Thyroid gland (tissue), 4 donors: ENCODE results near the gene SERINC2. TPM values are rescaled to one million over a fixed set of nuclear protein-coding genes. Genes with fewer than 3 reads are reported as not detected.

Experiments
- DNase-seq, 2 donors: peaks; one replicate each; pipeline ENCODE4 v3.0.0-alpha.2; 2019
- H3K27ac ChIP-seq, 3 donors: fragments of 200-600 bp; sonication (generic); 1 replicate in 2 of 3; 2 replicates in 1 of 3; pipeline ENCODE4 v1.5.1; 2016 to 2019; ENCODE audit warnings: mild to moderate bottlenecking in 1 of 3, moderate library complexity in 1 of 3
- H3K27me3 ChIP-seq: fragments of 200-600 bp; sonication (generic); one replicate; pipeline ENCODE4 v1.5.1; 2019
- H3K36me3 ChIP-seq, 2 donors: fragments of 200-600 bp; sonication (generic); one replicate each; pipeline ENCODE4 v1.5.1; 2016 to 2019
- H3K4me1 ChIP-seq, 2 donors: fragments of 200-600 bp; sonication (generic); one replicate each; pipeline ENCODE4 v1.5.1; 2017 to 2019
- H3K4me3 ChIP-seq, 3 donors: fragments of 200-600 bp; sonication (generic); replicated peaks in 1 of 3; 1 replicate in 2 of 3; 2 replicates in 1 of 3; pipeline ENCODE4 v1.5.1; 2016; ENCODE audit warnings: mild to moderate bottlenecking in 1 of 3
- H3K9me3 ChIP-seq: fragments of 200-600 bp; sonication (generic); one replicate; pipeline ENCODE4 v1.5.1; 2017
- POLR2A ChIP-seq, 2 donors: fragments of 450-650 bp; IDR thresholded peaks; one replicate each; pipeline ENCODE4 v1.6.1; 2017; ENCODE audit warnings: antibody characterized with exemption in 2 of 2, mild to moderate bottlenecking in 2 of 2, moderate library complexity in 1 of 2
- WGBS, 2 donors: methylation state at CpG; one replicate each; pipeline ENCODE4 v1.1.5; 2017; 5-methylcytosine and 5-hydroxymethylcytosine counted together
- intact Hi-C: fragments of 100-400 bp; cut with DNase I; formaldehyde crosslinking; loops from one replicate; pipeline ENCODE4 v1.15.1; 2023
- total RNA-seq, 4 donors: library from RNA; depleted of rRNA; stranded (reverse); fragments of >200 nt; gene quantifications; one replicate each; pipeline ENCODE4 v1.2.3, GENCODE V29; 2016
- TF ChIP-seq, protein P1 (sequence below), 6 experiments: fragments of 200-600 bp in 3 of 6; fragments of 450-650 bp in 3 of 6; sonication (generic) in 3 of 6; IDR thresholded peaks; one replicate each; pipeline ENCODE4 v1.5.1; 2016 to 2019; ENCODE audit warnings: antibody characterized with exemption in 6 of 6, mild to moderate bottlenecking in 2 of 6, inconsistent platforms in 1 of 6, moderate library complexity in 1 of 6

SERINC2 gene
- total RNA-seq, 4 donors from 2014 or later: 28.9 to 57.7 (median 37.7) TPM

DNA sequence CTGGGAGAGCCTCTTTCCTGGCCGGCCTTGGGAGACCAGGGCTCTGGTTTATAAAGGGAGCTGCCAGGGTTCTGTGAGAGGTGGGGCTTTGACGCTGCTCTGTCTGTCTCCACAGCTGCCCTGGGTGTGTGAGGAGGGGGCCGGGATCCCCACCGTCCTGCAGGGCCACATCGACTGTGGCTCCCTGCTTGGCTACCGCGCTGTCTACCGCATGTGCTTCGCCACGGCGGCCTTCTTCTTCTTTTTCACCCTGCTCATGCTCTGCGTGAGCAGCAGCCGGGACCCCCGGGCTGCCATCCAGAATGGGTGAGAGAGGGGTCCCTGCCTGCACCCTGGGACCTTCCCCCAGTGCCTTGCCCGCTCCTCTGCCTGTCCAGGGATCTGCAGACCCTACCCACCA, 11.6 kb downstream of the SERINC2 start:
- 88 to 92% methylated on average over 7 to 15 of the region's 15 CpGs for WGBS, 2 donors
- no peak overlapping the region for H3K27ac ChIP-seq
- H3K4me3 ChIP-seq: no peak overlapping the region
- no peaks in the 10 kb centered on the region for H3K27me3 ChIP-seq
- intact Hi-C loops: loop anchor here (5.0 to 10.0 kb wide), 3 partner anchors 120 to 242 kb away; partner anchors contain the start of genes SNRNP40 and ZCCHC17
- H3K4me1 ChIP-seq: peaks cover 0 to 9% of the 10 kb centered on the region in 2 donors
- DNase-seq: no peak
- H3K36me3 ChIP-seq: no peaks in the 10 kb centered on the region
- TF ChIP-seq POLR2A (IDR thresholded peaks at IDR 0.05): no peak
- TF ChIP-seq, protein P1, sequence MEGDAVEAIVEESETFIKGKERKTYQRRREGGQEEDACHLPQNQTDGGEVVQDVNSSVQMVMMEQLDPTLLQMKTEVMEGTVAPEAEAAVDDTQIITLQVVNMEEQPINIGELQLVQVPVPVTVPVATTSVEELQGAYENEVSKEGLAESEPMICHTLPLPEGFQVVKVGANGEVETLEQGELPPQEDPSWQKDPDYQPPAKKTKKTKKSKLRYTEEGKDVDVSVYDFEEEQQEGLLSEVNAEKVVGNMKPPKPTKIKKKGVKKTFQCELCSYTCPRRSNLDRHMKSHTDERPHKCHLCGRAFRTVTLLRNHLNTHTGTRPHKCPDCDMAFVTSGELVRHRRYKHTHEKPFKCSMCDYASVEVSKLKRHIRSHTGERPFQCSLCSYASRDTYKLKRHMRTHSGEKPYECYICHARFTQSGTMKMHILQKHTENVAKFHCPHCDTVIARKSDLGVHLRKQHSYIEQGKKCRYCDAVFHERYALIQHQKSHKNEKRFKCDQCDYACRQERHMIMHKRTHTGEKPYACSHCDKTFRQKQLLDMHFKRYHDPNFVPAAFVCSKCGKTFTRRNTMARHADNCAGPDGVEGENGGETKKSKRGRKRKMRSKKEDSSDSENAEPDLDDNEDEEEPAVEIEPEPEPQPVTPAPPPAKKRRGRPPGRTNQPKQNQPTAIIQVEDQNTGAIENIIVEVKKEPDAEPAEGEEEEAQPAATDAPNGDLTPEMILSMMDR (IDR thresholded peaks at IDR 0.05): no peak
- H3K9me3 ChIP-seq: no peaks in the 10 kb centered on the region

- intact Hi-C loops: loop anchor here (10.0 kb wide), 2 partner anchors 119 to 131 kb away; partner anchors contain the start of genes SNRNP40 and ZCCHC17
These were observed 12.5 kb downstream of the SERINC2 start for GRCh38 chr1:31425301-31426081.

GRCh38 chr1:31426249-31426922, 13.4 kb downstream of the SERINC2 start:
- WGBS, 2 donors: 83 to 84% methylated on average over 14 of the region's 14 CpGs
- TF ChIP-seq, protein P1 (IDR thresholded peaks at IDR 0.05): no peak
- TF ChIP-seq POLR2A (IDR thresholded peaks at IDR 0.05): no peak
- H3K27me3 ChIP-seq: no peaks in the 10 kb centered on the region
- DNase-seq: no peak
- no peaks in the 10 kb centered on the region for H3K36me3 ChIP-seq
- H3K4me3 ChIP-seq: no peak overlapping the region
- peaks cover 0 to 9% of the 10 kb centered on the region in 2 donors for H3K4me1 ChIP-seq
- intact Hi-C loops: loop anchor here (10.0 kb wide), 2 partner anchors 118 to 132 kb away; partner anchors contain the start of genes SNRNP40 and ZCCHC17
- H3K27ac ChIP-seq: no peak overlapping the region
- H3K9me3 ChIP-seq: no peaks in the 10 kb centered on the region

More at GRCh38 chr1:31425301-31426081, 12.5 kb downstream of the SERINC2 start:
- H3K36me3 ChIP-seq: no peaks in the 10 kb centered on the region
- no peak overlapping the region for H3K4me3 ChIP-seq
- DNase-seq: no peak
- no peaks in the 10 kb centered on the region for H3K27me3 ChIP-seq
- 83 to 84% methylated on average over 23 to 28 of the region's 28 CpGs for WGBS, 2 donors
- peaks cover 0 to 9% of the 10 kb centered on the region in 2 donors for H3K4me1 ChIP-seq
- H3K27ac ChIP-seq: no peak overlapping the region
- H3K9me3 ChIP-seq: no peaks in the 10 kb centered on the region
- TF ChIP-seq POLR2A (IDR thresholded peaks at IDR 0.05): no peak
- TF ChIP-seq, protein P1 (IDR thresholded peaks at IDR 0.05): no peak

GRCh38 chr1:31427322-31427721, 14.3 kb downstream of the SERINC2 start:
- no peaks in the 10 kb centered on the region for H3K9me3 ChIP-seq

More at GRCh38 chr1:31427322-31427721, 14.3 kb downstream of the SERINC2 start:
- no peak for DNase-seq
- Histone ChIP-seq H3K4me1 (peaks cover 0 to 9% of the 10 kb centered on the region in 2 donors), H3K4me3 (no peak overlapping the region), H3K27ac (no peak overlapping the region), H3K36me3 (no peaks in the 10 kb centered on the region), H3K27me3 (no peaks in the 10 kb centered on the region)
- TF ChIP-seq POLR2A (IDR thresholded peaks at IDR 0.05): no peak
- TF ChIP-seq, protein P1 (IDR thresholded peaks at IDR 0.05): no peak
- intact Hi-C loops: loop anchor here (10.0 kb wide), 2 partner anchors 117 to 133 kb away; partner anchors contain the start of genes SNRNP40 and ZCCHC17
- 94 to 96% methylated on average over 4 of the region's 4 CpGs for WGBS, 2 donors
